Endodermal cell (in vitro differentiated cells): Measurements from ENCODE around the gene LRRC49. TPM values are rescaled to one million over a fixed set of nuclear protein-coding genes. Genes with fewer than 3 reads are reported as not detected.

ENCODE experiments used
- DNase-seq: peaks from one replicate; pipeline ENCODE4 v3.0.0-alpha.2; 2017
- H3K27ac ChIP-seq: 2 replicates; pipeline ENCODE4 v1.5.1; 2013; ENCODE audit warnings: mild to moderate bottlenecking, low read depth, low read length, moderate library complexity
- H3K27me3 ChIP-seq: 2 replicates; pipeline ENCODE4 v1.6.1; 2013; ENCODE audit warnings: mild to moderate bottlenecking, low read length, moderate library complexity; ENCODE audit not compliant: insufficient read depth, control insufficient read depth, poor library complexity, severe bottlenecking
- H3K36me3 ChIP-seq: 2 replicates; pipeline ENCODE4 v1.7.0; 2013; ENCODE audit warnings: mild to moderate bottlenecking, low read length, moderate library complexity; ENCODE audit not compliant: control insufficient read depth, insufficient read depth
- H3K4me1 ChIP-seq: one replicate; pipeline ENCODE4 v1.7.0; 2013; ENCODE audit warnings: low read length; ENCODE audit not compliant: control insufficient read depth, insufficient read depth
- H3K4me3 ChIP-seq: 2 replicates; pipeline ENCODE4 v1.5.1; 2013; ENCODE audit warnings: mild to moderate bottlenecking, low read length, moderate library complexity
- H3K9ac ChIP-seq: 2 replicates; pipeline ENCODE4 v1.6.1; 2013; ENCODE audit warnings: mild to moderate bottlenecking, low read length, moderate library complexity; ENCODE audit not compliant: poor library complexity, severe bottlenecking; ENCODE audit errors: extremely low read depth
- H3K9me3 ChIP-seq: 2 replicates; pipeline ENCODE4 v1.6.1; 2013; ENCODE audit warnings: mild to moderate bottlenecking, low read length, moderate library complexity; ENCODE audit not compliant: control insufficient read depth
- H3K27ac Mint-ChIP-seq: 2 replicates; pipeline ENCODE4 v1.8.0; 2020; ENCODE audit warnings: mixed read lengths
- H3K27me3 Mint-ChIP-seq: 2 replicates; pipeline ENCODE4 v1.8.0; 2021; ENCODE audit warnings: mild to moderate bottlenecking, mixed read lengths; ENCODE audit not compliant: insufficient read depth
- H3K36me3 Mint-ChIP-seq: 2 replicates; pipeline ENCODE4 v1.8.0; 2020; ENCODE audit warnings: low read depth, mixed read lengths
- H3K4me1 Mint-ChIP-seq: 2 replicates; pipeline ENCODE4 v1.8.0; 2020; ENCODE audit warnings: mixed read lengths
- H3K4me3 Mint-ChIP-seq: 2 replicates; pipeline ENCODE4 v1.8.0; 2020; ENCODE audit warnings: mild to moderate bottlenecking, moderate library complexity, mixed read lengths
- H3K9me3 Mint-ChIP-seq: 2 replicates; pipeline ENCODE4 v1.8.0; 2020; ENCODE audit warnings: mild to moderate bottlenecking, mixed read lengths
- WGBS, 2 experiments: methylation state at CpG; one replicate each; pipeline versions ENCODE4 v1.1.5 to v1.1.7; 2013; ENCODE audit warnings: missing lambda C conversion rate in 2 of 2, mixed read lengths in 1 of 2; ENCODE audit not compliant: insufficient coverage in 1 of 2, insufficient read length in 1 of 2; 5-methylcytosine and 5-hydroxymethylcytosine counted together
- total RNA-seq, 2 donors: library from RNA; stranded (reverse); fragmentation: NEBNext Ultra II Directional in 1 of 2; extraction: Animal tissue kit (Norgen Biotek cat#: 25700) in 1 of 2; gene quantifications; 2 replicates in 1 of 2; 3 replicates in 1 of 2; pipeline ENCODE4 v1.2.1, GENCODE V29; 2021
- TF ChIP-seq, protein P1 (sequence below): fragments of 200-600 bp; sonication (generic); conservative IDR thresholded peaks from 2 replicates; pipeline ENCODE4 v1.5.0; 2021; ENCODE audit warnings: antibody characterized with exemption, mild to moderate bottlenecking

LRRC49 gene
- total RNA-seq, 2 donors from 2014 or later = 6.6 to 10.7 TPM

DNA sequence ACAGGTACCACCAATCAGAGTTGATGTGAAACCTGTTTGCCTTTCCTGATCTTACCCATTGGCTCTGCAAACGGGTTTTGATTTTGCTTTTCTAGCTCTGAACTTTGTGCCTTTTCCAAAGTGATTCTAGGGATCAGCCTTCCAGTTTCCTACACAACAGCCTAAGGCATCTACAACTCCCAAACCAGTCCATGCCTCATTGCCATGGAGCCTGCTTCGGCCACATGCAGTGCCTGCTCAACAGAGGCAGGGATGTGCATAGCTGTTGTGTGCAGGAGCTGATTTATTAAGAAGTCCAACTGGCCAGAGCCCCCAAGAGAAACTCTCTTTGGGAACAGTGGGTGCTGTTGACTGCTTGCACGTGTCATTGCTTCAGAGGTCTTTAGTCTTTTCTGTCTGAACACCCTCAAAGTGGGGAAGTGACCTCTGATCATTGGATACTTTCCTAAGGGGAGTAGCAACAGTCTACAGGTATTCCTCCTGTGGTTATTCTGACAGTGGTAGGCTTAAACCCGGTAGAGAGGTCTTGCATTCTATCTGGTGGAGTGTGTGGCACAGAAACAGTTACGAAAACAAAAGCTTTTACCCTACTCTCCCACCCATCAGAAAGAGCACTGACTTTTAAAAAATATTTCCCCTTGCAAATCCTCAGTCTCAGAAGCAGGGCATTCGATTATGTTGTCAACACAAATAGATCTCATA lies 186.0 kb downstream of the LRRC49 start:
- H3K4me1 Mint-ChIP-seq = peaks cover 12% of the 10 kb centered on the region
- H3K27ac ChIP-seq = no peak overlapping the region
- no peaks in the 10 kb centered on the region for H3K36me3 ChIP-seq
- TF ChIP-seq, protein P1, sequence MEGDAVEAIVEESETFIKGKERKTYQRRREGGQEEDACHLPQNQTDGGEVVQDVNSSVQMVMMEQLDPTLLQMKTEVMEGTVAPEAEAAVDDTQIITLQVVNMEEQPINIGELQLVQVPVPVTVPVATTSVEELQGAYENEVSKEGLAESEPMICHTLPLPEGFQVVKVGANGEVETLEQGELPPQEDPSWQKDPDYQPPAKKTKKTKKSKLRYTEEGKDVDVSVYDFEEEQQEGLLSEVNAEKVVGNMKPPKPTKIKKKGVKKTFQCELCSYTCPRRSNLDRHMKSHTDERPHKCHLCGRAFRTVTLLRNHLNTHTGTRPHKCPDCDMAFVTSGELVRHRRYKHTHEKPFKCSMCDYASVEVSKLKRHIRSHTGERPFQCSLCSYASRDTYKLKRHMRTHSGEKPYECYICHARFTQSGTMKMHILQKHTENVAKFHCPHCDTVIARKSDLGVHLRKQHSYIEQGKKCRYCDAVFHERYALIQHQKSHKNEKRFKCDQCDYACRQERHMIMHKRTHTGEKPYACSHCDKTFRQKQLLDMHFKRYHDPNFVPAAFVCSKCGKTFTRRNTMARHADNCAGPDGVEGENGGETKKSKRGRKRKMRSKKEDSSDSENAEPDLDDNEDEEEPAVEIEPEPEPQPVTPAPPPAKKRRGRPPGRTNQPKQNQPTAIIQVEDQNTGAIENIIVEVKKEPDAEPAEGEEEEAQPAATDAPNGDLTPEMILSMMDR = no peak
- no peaks in the 10 kb centered on the region for H3K27me3 ChIP-seq
- no peaks in the 10 kb centered on the region for H3K9me3 ChIP-seq
- DNase-seq = no peak
- no peak overlapping the region for H3K27ac Mint-ChIP-seq
- WGBS, 2 experiments = 88 to 89% methylated on average over 4 to 6 of the region's 6 CpGs
- H3K4me3 Mint-ChIP-seq = no peak overlapping the region
- no peaks in the 10 kb centered on the region for H3K36me3 Mint-ChIP-seq
- H3K4me3 ChIP-seq = no peak overlapping the region
- peaks cover 15% of the 10 kb centered on the region for H3K9me3 Mint-ChIP-seq
- H3K9ac ChIP-seq = no peak overlapping the region
- H3K27me3 Mint-ChIP-seq = peaks cover 23% of the 10 kb centered on the region
- no peaks in the 10 kb centered on the region for H3K4me1 ChIP-seq

DNA sequence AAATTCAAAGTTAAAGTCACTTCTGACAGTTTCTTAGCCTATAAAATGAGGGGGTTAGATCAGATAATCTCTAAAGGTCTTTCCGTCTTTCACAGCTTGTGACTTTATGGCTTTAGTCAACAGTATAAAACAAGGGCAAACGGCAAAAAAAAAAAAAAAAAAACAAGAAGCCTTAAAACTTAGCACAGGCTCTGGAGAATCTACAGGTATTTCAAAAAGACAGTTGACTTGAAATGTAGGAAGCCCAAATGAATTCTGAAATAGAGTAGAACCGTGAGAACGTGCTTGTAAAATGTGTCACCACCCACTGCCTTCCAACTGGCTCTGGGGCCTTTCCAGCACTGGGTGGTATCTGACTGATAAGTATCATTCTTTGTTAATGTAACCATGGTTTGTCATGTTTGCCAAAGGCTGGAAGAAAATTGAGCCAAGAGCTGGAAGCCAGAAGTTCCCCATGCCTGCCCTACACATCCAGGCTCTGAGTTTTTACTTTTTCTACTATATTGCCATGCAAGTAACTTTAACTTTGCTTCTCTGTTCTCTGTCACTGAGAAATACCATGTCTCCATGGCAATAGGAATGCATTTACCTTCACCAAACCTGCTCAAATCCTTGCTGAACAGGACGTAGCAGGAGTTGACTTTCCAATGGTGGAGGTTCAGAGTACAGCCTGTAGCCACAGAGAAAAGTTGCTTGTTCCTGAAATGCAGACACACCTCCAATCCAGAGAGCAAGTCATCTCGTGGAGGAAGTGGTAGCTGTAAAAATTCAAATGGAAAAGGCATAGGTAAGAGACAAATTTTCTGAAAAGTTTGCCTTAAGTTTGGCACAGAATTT lies 186.8 kb downstream of the LRRC49 start:
- Mint-ChIP-seq H3K36me3 (no peaks in the 10 kb centered on the region), H3K27me3 (peaks cover 29% of the 10 kb centered on the region), H3K4me3 (no peak overlapping the region), H3K9me3 (peaks cover 10% of the 10 kb centered on the region), H3K4me1 (peaks cover 12% of the 10 kb centered on the region), H3K27ac (no peak overlapping the region)
- TF ChIP-seq, protein P1 = no peak
- Histone ChIP-seq H3K9me3 (no peaks in the 10 kb centered on the region), H3K9ac (no peak overlapping the region), H3K27ac (no peak overlapping the region), H3K36me3 (no peaks in the 10 kb centered on the region), H3K4me3 (no peak overlapping the region), H3K4me1 (no peaks in the 10 kb centered on the region), H3K27me3 (no peaks in the 10 kb centered on the region)
- WGBS, 2 experiments = 81 to 87% methylated on average over 6 of the region's 6 CpGs
- no peak for DNase-seq

DNA sequence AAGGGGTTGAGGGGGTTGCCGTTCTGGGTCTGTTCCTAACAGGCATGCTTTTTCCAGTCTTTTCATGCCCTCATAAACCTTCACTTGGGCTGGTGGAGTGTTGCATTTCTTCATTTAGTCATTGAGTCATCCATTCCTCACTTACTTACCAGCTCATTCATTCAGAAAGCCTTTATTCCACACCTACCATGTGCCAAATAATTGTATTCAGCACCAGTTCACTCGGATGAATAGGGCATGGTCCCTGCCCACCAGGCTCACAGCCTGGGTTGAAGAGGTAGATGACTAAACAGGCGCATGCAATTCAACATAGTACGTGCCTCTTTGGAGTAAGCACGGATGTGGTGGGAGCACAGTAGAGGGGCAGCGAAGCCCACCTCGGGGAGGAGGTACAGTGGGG lies 187.5 kb downstream of the LRRC49 start:
- no peak overlapping the region for H3K4me3 ChIP-seq
- H3K4me3 Mint-ChIP-seq = no peak overlapping the region
- TF ChIP-seq, protein P1 = no peak
- no peaks in the 10 kb centered on the region for H3K36me3 Mint-ChIP-seq
- no peaks in the 10 kb centered on the region for H3K9me3 ChIP-seq
- no peaks in the 10 kb centered on the region for H3K27me3 ChIP-seq
- H3K4me1 ChIP-seq = no peaks in the 10 kb centered on the region
- H3K9me3 Mint-ChIP-seq = peaks cover 6% of the 10 kb centered on the region
- DNase-seq = no peak
- peaks cover 35% of the 10 kb centered on the region for H3K27me3 Mint-ChIP-seq
- H3K4me1 Mint-ChIP-seq = peaks cover 12% of the 10 kb centered on the region
- no peak overlapping the region for H3K27ac Mint-ChIP-seq
- no peak overlapping the region for H3K9ac ChIP-seq
- WGBS, 2 experiments = 92 to 93% methylated on average over 3 to 6 of the region's 7 CpGs
- H3K27ac ChIP-seq = no peak overlapping the region
- H3K36me3 ChIP-seq = no peaks in the 10 kb centered on the region
